Endodermal cell (in vitro differentiated cells): ENCODE measurements around the gene CHRNB1. TPM values are rescaled to one million over a fixed set of nuclear protein-coding genes. Genes with fewer than 3 reads are reported as not detected.

Experiments
- DNase-seq: peaks from one replicate; pipeline ENCODE4 v3.0.0-alpha.2; 2017
- H3K27ac ChIP-seq: 2 replicates; pipeline ENCODE4 v1.5.1; 2013; ENCODE audit warnings: mild to moderate bottlenecking, low read depth, low read length, moderate library complexity
- H3K27me3 ChIP-seq: 2 replicates; pipeline ENCODE4 v1.6.1; 2013; ENCODE audit warnings: mild to moderate bottlenecking, low read length, moderate library complexity; ENCODE audit not compliant: insufficient read depth, control insufficient read depth, poor library complexity, severe bottlenecking
- H3K36me3 ChIP-seq: 2 replicates; pipeline ENCODE4 v1.7.0; 2013; ENCODE audit warnings: mild to moderate bottlenecking, low read length, moderate library complexity; ENCODE audit not compliant: control insufficient read depth, insufficient read depth
- H3K4me1 ChIP-seq: one replicate; pipeline ENCODE4 v1.7.0; 2013; ENCODE audit warnings: low read length; ENCODE audit not compliant: control insufficient read depth, insufficient read depth
- H3K4me3 ChIP-seq: 2 replicates; pipeline ENCODE4 v1.5.1; 2013; ENCODE audit warnings: mild to moderate bottlenecking, low read length, moderate library complexity
- H3K9ac ChIP-seq: 2 replicates; pipeline ENCODE4 v1.6.1; 2013; ENCODE audit warnings: mild to moderate bottlenecking, low read length, moderate library complexity; ENCODE audit not compliant: poor library complexity, severe bottlenecking; ENCODE audit errors: extremely low read depth
- H3K9me3 ChIP-seq: 2 replicates; pipeline ENCODE4 v1.6.1; 2013; ENCODE audit warnings: mild to moderate bottlenecking, low read length, moderate library complexity; ENCODE audit not compliant: control insufficient read depth
- H3K27ac Mint-ChIP-seq: 2 replicates; pipeline ENCODE4 v1.8.0; 2020; ENCODE audit warnings: mixed read lengths
- H3K27me3 Mint-ChIP-seq: 2 replicates; pipeline ENCODE4 v1.8.0; 2021; ENCODE audit warnings: mild to moderate bottlenecking, mixed read lengths; ENCODE audit not compliant: insufficient read depth
- H3K36me3 Mint-ChIP-seq: 2 replicates; pipeline ENCODE4 v1.8.0; 2020; ENCODE audit warnings: low read depth, mixed read lengths
- H3K4me1 Mint-ChIP-seq: 2 replicates; pipeline ENCODE4 v1.8.0; 2020; ENCODE audit warnings: mixed read lengths
- H3K4me3 Mint-ChIP-seq: 2 replicates; pipeline ENCODE4 v1.8.0; 2020; ENCODE audit warnings: mild to moderate bottlenecking, moderate library complexity, mixed read lengths
- H3K9me3 Mint-ChIP-seq: 2 replicates; pipeline ENCODE4 v1.8.0; 2020; ENCODE audit warnings: mild to moderate bottlenecking, mixed read lengths
- CTCF ChIP-seq: fragments of 200-600 bp; sonication (generic); conservative IDR thresholded peaks from 2 replicates; pipeline ENCODE4 v1.5.0; 2021; ENCODE audit warnings: antibody characterized with exemption, mild to moderate bottlenecking
- WGBS, 2 experiments: methylation state at CpG; one replicate each; pipeline versions ENCODE4 v1.1.5 to v1.1.7; 2013; ENCODE audit warnings: missing lambda C conversion rate in 2 of 2, mixed read lengths in 1 of 2; ENCODE audit not compliant: insufficient coverage in 1 of 2, insufficient read length in 1 of 2; 5-methylcytosine and 5-hydroxymethylcytosine counted together
- total RNA-seq, 2 donors: library from RNA; stranded (reverse); fragmentation: NEBNext Ultra II Directional in 1 of 2; extraction: Animal tissue kit (Norgen Biotek cat#: 25700) in 1 of 2; gene quantifications; 2 replicates in 1 of 2; 3 replicates in 1 of 2; pipeline ENCODE4 v1.2.1, GENCODE V29; 2021

The CHRNB1 gene
- total RNA-seq, 2 donors from 2014 or later = 8.7 to 11.6 TPM

GRCh38 chr17:7493941-7494340 lies 49.1 kb downstream of the CHRNB1 start:
- no peaks in the 10 kb centered on the region for H3K27me3 Mint-ChIP-seq
- Histone ChIP-seq H3K4me1 (no peaks in the 10 kb centered on the region), H3K4me3 (no peak overlapping the region), H3K27me3 (no peaks in the 10 kb centered on the region), H3K9ac (no peak overlapping the region), H3K36me3 (peaks cover 65% of the 10 kb centered on the region), H3K9me3 (no peaks in the 10 kb centered on the region), H3K27ac (no peak overlapping the region)
- no peak overlapping the region for H3K4me3 Mint-ChIP-seq
- H3K27ac Mint-ChIP-seq = no peak overlapping the region
- WGBS, 2 experiments = 94 to 95% methylated on average over 2 to 3 of the region's 3 CpGs
- H3K9me3 Mint-ChIP-seq = no peaks in the 10 kb centered on the region
- peaks cover 5% of the 10 kb centered on the region for H3K4me1 Mint-ChIP-seq
- no peak for DNase-seq
- TF ChIP-seq CTCF = no peak
- H3K36me3 Mint-ChIP-seq = peaks cover 73% of the 10 kb centered on the region

- no peaks in the 10 kb centered on the region for H3K9me3 ChIP-seq
- no peak overlapping the region for H3K4me3 Mint-ChIP-seq
- TF ChIP-seq CTCF = no peak
- no peak for DNase-seq
- H3K27me3 ChIP-seq = no peaks in the 10 kb centered on the region
- H3K4me1 Mint-ChIP-seq = peaks cover 5% of the 10 kb centered on the region
- H3K4me3 ChIP-seq = no peak overlapping the region
- H3K36me3 Mint-ChIP-seq = peaks cover 76% of the 10 kb centered on the region
- H3K36me3 ChIP-seq = peaks cover 64% of the 10 kb centered on the region
- H3K9me3 Mint-ChIP-seq = no peaks in the 10 kb centered on the region
- no peaks in the 10 kb centered on the region for H3K4me1 ChIP-seq
- H3K27ac Mint-ChIP-seq = no peak overlapping the region
- H3K9ac ChIP-seq = no peak overlapping the region
- WGBS, 2 experiments = 94 to 98% methylated on average over 7 to 12 of the region's 12 CpGs
- H3K27ac ChIP-seq = no peak overlapping the region
- no peaks in the 10 kb centered on the region for H3K27me3 Mint-ChIP-seq
Observed at GRCh38 chr17:7495906-7496434, 51.1 kb downstream of the CHRNB1 start.

GRCh38 chr17:7496470-7497183 lies 51.8 kb downstream of the CHRNB1 start:
- Histone ChIP-seq H3K36me3 (peaks cover 68% of the 10 kb centered on the region), H3K27me3 (no peaks in the 10 kb centered on the region), H3K4me3 (no peak overlapping the region), H3K4me1 (no peaks in the 10 kb centered on the region), H3K9ac (no peak overlapping the region), H3K27ac (no peak overlapping the region), H3K9me3 (no peaks in the 10 kb centered on the region)
- DNase-seq = no peak
- Mint-ChIP-seq H3K27me3 (no peaks in the 10 kb centered on the region), H3K27ac (peak overlapping the region; percentile 75), H3K36me3 (peaks cover 79% of the 10 kb centered on the region), H3K4me1 (peaks cover 2% of the 10 kb centered on the region), H3K9me3 (no peaks in the 10 kb centered on the region), H3K4me3 (no peak overlapping the region)
- no peak for TF ChIP-seq CTCF
- 95 to 96% methylated on average over 16 to 20 of the region's 20 CpGs for WGBS, 2 experiments
